Stimulated activated CD4-positive, alpha-beta T cell treated with anti-CD3 and anti-CD28 coated beads, Interleukin-4, amount 100 ng/mL, for 24 hours (primary cell): ENCODE measurements around the gene MPLKIP.
"Not testable (repeated sequence)": the region's sequence is repeated elsewhere in the genome, so short reads cannot be mapped to it uniquely, and the experiment has no call there.

Experiments used
- DNase-seq: peaks from one replicate; pipeline ENCODE4 v3.0.0-alpha.2; 2020

The MPLKIP gene

DNA sequence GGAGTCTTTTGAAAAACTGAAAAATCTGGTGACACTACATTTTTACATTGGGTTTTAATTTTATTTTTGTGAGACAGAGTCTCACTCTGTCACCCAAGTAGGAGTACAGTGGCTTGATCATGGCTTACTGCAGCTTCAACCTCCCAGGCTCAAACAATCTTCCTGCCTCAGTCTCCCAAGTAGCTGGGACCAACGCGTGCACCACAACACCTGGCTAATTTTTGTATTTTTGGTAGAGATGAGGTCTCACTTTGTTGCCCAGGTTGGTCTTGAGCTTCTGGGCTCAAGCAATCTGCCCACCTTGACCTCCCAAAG, 11.5 kb downstream of the MPLKIP start:
- no peak for DNase-seq

DNA sequence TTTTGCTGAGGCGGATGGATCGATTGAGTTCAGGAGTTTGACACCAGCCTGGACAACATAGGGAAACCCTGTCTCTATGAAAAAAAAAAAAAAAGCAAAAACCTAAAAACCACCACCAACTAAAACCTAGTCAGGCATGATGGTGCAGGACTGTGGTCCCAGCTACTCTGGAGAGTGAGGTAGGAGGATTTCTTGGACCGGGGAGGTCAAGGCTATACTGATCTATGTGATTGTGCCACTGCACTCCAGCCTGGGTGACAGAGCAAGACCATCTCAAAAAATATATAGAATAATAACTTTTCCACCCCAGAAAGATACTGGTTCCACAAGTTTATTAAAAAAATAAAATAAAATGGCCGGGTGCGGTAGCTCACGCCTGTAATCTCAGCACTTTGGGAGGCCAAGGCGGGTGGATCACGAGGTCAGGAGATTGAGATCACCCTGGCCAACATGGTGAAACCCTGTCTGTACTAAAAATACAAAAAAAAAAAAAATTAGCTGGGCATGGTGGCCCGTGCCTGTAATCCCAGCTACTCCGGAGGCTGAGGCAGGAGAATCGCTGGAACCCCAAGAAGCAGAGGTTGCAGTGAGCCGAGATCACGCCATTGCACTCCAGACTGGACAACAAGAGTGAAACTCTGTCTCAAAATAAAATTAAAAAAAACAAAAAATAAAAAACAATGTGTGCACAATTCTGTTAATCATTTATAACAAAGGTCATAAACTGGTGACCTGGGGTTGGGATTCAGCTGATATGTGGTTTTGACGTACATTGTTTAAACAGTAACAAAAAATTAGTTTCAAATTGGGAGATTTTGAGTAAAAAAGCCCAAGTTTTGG, 12.1 kb downstream of the MPLKIP start:
- not testable (repeated sequence) for DNase-seq

DNA sequence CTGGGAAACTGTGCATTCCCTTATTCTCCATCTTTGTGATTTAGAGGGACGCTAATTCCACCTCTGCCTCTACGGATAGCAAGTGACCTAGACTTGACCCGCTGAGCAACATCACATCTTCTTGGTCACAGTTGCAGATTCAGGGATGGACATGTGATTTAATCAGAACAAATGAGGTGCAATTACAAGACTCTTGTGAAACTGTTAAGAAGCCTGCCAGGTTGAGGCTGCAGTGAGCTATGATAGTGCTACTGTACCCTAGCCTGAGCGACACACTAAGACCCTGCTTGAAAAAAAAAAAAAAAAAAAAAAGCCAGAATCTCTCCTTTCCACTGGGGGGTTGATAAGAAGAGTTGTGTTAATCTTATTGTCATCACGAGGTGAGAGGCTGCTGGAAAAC, 14.4 kb downstream of the MPLKIP start:
- no peak for DNase-seq

DNA sequence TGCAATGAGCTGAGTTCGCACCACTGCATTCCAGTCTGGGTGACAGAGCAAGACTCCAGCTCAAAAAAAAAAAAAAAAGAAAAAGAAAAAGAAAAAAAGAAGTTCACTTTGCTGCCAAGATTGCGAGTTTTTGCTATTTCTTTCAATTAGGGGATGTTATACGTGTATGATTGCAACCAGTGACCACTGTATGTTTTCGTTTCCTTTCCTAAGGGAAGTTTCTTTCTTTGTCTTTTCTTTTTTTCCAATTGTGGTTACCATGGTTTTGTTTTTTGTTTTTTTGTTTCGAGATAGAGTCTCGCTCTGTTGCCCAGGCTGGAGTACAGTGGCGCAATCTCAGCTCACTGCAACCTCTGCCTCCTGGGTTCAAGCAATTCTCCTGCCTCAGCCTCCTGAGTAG, 16.2 kb downstream of the MPLKIP start:
- DNase-seq: not testable (repeated sequence)

DNA sequence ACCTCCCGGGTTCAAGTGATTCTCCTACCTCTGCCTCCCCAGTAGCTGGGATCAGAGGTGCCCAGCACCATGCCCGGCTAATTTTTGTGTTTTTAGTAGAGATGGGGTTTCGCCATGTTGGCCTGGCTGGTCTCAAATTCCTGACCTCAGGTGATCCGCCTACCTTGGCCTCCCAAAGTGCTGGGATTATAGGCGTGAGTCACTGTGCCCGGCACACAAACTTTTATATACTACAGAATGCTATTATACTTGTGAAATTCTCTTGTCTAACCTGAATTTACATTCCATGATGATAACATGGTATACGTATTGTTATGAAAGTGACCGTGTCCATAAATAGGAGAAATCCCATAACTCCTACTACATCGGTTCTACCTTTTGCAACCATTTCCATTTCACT, 17.2 kb downstream of the MPLKIP start:
- not testable (repeated sequence) for DNase-seq

DNA sequence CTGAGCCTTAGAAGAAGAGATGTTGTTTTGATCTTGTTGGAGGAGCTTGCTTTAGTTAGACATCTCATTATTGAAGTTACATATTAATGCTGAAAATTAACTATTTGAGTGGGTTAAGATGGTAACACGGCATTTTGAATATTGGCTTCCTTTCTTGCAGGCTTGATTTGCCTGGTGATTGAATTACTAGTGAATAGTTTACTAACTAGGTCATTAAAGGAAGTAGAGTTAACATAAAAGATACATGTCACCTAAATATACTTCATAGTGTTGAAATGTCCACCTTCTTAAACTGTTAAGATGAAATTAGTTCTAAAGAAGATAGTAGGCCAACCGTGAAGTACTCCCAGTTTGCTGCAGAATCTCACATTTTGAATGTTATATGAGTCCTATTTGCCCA, 18.5 kb downstream of the MPLKIP start:
- DNase-seq: no peak

DNA sequence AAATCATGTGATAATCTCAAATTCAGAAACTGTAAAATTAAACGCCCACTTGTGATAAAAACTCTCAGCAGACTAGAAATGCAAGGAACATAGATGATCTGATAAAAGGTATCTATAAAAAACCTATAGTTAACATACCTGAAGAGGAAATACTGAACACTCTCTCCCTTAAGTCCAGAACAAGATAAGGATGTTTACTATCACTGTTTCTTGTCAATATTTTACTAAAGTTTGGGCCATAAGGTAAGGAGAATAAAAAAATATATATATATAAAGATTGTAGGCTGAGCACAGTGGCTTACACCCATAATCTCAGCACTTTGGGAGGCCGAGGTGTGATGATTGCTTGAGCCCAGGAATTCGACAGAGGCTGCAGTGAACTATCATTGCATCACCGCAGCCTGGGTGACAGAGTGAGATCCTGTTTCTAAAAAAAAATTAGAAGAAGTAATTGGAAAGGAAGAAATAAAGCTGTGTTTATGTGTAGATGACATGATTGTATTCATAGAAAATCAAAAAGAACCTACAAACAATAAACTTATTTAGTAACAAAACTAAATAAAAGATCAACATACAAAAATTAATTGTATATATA, 28.4 kb downstream of the MPLKIP start:
- no peak for DNase-seq

DNA sequence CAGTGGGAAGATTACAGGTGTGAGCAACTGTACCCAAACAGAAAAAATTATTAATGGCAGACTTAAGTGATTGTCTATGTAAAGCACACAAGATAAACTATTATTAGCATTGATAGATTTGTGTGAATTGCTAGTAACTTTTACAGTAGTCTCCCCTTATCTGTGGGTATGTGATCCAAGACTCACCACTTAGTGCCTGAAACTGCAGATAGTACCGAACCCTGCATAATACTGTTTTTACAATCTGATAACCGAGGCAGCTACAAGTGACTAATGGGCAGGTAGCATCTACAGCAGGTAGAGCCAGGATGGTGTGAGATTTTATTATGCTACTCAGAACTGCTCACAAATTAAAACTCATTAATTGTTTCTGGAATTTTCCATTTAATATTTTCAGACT, 31.5 kb downstream of the MPLKIP start:
- DNase-seq: no peak

DNA sequence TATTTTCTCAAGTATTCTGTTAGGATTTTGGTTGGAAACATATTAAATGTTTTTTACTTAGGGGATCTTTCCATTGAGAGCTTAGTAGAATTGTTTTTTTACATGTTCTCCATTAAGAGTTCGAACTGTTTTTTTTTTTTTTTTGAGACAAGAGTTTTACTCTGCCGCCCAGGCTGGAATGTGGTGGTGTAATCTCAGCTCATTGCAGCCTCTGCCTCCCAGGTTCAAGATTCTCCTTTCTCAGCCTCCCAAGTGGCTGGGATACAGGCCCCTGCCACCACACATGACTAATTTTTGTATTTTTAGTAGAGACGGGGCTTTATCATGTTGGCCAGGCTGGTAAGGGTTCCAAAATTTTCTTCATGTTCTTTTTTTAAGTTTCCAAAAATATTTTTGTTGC, 33.2 kb downstream of the MPLKIP start:
- no peak for DNase-seq

DNA sequence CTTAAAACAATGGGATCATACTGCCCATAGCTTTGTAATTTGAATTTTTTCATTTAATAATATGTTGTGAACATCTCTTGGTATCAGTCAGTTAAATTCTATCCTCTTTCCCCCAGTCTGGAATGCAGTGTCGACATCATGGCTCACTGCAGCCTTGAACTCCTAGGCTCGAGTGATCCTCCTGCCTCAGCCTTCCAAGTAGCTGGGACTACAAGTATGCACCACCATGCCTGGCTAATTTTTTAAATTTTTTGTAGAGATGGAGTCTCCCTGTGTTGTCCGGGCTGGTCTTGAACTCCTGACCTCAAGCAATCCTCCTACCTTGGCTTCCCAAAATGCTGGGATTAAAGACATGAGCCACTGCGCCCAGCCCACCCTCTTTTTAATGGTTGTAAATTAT, 34.6 kb downstream of the MPLKIP start:
- no peak for DNase-seq

DNA sequence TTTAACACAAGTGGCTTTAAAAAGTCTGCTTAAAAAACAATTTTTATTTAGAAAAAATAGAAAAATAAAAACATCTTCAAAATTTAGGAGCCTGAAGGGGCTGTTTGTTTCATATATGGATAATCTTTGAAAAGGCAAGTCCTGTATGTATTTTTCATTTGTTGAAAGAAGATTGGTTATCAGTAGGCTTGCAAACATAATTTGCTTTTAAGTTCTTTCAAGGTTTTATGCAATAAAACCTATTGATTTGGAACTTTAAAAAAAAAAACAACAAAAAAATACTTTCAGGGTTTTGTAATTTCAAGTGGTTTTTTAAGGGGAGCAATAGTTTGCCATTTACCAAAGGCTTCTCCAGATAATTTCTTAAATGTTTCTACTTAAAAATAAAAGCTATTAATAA, 35.6 kb downstream of the MPLKIP start:
- DNase-seq: no peak

DNA sequence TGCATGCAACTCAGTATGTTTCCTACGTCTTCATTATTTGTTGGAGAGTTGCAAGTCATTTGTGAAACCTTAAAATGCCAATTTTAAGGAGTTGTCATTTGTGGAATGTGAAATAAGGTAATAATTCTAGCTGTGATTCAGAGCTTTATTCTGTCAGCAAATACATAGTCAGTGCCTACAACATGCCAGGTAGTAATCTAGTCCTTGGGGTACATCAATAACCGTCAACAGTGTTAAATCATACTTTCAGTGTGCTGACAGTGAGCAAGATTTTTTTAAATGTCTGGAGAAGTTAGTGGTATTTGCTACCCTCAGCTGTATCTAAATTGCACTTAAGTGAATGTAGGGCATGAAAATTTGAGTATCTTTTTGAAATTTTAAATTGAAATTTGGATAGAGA, 36.7 kb downstream of the MPLKIP start:
- no peak for DNase-seq

DNA sequence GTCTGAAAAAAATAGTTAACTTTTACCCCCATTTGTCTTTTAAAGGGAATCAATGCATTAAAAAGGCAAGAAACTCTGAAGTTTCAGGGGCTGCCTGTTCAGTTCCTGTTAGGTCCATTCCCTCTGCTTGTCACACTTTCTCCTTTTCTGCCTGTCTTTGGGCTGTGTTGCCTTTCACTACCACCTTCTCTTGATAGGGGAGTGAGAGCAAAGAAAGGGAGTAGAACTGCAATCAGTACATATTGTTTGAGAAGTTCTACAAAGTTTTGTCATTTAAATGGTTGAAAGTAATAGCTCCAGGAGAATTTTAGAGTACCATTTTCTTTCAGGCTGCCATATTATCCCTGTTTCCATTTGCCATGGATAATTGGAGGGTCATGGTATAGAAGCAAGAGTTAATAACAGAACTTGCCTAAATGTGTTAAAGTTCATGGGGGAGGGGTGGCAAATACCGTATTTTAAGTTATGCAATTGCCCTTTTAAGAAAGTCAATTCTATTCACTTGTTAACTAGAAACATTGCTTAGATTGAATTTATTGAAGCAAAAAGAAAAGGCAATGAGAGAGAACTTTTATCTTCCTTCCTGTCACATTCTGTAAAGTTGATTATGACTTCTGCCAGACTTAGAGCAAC, 38.6 kb downstream of the MPLKIP start:
- no peak for DNase-seq

DNA sequence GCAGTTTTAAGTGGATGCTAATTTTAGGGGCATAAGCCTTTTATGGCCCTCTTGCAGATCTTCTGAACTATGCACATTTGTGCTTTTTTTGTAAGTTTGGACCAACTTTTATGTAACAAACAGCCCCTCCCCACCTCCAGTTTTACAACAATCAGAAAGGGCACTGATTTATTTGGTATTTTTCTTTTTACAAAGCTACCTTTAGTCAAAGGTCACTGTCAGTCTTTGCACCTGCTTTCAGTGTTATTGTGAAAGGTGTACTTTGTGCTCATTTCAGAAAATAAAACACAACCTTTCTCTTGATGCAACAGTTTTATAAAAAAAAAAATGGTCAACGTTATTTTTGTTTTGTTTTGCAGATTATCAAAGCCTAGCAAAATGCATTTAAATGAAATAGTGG, 39.2 kb downstream of the MPLKIP start:
- DNase-seq: no peak

DNA sequence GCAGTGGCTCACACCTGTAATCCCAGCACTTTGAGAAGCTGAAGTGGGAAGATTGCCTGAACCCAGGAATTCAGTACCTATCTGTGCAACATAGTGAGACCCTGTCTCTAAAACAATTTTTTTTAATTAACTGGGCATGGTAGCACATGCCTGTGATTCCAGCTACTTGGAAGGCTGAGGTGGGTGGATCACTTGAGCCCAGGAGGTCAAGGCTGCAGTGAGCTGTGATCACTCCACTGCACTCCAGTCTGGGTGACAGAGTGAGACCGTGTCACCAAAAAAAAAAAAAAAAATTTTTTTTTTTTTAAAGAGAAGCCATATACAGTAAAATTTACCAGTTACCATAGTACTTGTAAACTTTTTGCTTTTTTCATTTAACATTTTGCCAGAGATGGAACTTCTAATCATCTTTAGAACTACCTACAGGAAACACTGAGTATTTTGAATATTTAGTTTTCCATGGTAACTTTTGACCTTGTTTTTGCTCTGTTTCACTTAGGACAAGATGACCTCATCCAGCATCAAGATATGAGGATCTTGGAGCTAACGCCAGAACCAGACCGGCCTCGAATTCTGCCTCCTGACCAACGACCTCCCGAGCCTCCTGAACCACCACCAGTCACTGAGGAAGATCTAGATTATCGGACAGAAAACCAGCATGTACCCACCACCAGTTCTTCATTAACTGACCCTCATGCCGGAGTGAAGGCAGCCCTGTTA, 40.6 kb downstream of the MPLKIP start:
- DNase-seq: no peak

DNA sequence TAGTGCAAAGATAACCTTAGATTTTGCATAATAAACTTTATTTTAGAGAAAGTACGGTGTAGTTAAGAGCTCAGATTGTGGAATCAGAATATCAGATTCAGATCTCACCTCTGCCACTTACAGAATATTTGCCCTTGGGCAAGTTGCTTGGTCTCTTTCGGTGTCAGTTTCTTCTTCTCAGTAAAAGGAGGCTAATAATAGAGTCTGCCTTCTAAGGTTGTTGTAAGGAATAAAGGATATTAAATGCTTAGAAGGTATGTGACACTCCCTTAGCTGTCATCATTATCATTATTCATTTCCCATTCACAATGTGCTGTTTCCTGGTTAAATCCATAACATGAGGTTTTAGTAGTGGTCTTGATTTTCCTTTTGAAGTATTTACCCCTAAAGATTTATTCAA, 42.2 kb downstream of the MPLKIP start:
- no peak for DNase-seq

DNA sequence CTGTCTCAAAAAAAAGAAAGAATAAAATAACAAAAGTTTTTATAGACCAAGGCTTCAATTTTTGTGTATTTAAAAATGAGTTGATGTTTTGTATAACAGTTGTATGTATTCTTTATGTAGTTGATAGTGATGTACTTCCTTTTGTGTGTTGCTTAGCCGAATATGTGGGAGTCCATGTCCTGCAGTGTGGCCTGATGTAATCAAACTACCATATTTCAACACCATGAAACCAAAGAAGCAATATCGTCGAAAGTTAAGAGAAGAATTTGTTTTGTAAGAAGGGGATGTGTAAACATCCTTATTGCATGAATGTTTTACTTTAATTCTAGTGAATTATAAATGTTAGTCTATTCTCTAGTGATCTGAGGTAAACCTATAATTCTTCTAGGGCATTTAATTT, 56.6 kb downstream of the MPLKIP start:
- DNase-seq: no peak
